Adrenal gland (tissue), 5 donors: ENCODE results near the gene SORBS2.

Experiments
- POLR2A ChIP-seq, 2 donors: fragments of 450-650 bp; IDR thresholded peaks; one replicate each; pipeline ENCODE4 v1.6.1; 2017; ENCODE audit warnings: antibody characterized with exemption in 2 of 2, mild to moderate bottlenecking in 2 of 2, moderate library complexity in 1 of 2
- TF ChIP-seq, protein P1 (sequence below), 6 experiments: fragments of 450-650 bp in 4 of 6; fragments of 200-600 bp in 2 of 6; sonication (generic) in 1 of 6; IDR thresholded peaks; 1 replicate in 5 of 6; 2 replicates in 1 of 6; pipeline versions ENCODE4 v1.5.1 to v1.8.0; 2016 to 2021; ENCODE audit warnings: antibody characterized with exemption in 6 of 6, mild to moderate bottlenecking in 2 of 6, moderate library complexity in 1 of 6
- donor health status: DM: no; HTN: no; CAD: no.

DNA sequence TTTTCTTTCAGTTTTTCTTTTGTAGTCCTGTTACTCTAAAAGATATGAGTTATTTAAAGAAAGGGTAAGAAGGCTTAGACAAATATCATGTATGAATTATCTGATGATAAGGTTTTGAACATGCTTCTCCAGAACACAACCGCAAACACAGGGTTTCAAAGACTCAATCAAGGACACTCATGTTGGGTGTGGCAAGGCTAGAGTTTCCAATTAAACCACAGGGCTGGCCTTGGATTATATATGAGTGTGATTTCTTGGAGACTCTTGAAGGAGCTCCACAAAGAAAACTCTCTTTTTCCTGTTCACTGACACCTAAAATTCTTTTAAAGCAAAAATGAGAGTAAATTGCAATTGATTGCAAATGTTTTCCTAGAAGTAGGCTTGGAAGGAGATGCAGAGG is 166.6 kb downstream of the SORBS2 start:
- TF ChIP-seq, protein P1, sequence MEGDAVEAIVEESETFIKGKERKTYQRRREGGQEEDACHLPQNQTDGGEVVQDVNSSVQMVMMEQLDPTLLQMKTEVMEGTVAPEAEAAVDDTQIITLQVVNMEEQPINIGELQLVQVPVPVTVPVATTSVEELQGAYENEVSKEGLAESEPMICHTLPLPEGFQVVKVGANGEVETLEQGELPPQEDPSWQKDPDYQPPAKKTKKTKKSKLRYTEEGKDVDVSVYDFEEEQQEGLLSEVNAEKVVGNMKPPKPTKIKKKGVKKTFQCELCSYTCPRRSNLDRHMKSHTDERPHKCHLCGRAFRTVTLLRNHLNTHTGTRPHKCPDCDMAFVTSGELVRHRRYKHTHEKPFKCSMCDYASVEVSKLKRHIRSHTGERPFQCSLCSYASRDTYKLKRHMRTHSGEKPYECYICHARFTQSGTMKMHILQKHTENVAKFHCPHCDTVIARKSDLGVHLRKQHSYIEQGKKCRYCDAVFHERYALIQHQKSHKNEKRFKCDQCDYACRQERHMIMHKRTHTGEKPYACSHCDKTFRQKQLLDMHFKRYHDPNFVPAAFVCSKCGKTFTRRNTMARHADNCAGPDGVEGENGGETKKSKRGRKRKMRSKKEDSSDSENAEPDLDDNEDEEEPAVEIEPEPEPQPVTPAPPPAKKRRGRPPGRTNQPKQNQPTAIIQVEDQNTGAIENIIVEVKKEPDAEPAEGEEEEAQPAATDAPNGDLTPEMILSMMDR (IDR thresholded peaks at IDR 0.05) = no peak
- no peak for TF ChIP-seq POLR2A (IDR thresholded peaks at IDR 0.05)
